ENCODE data around the gene ADARB2. TPM values are rescaled to one million over a fixed set of nuclear protein-coding genes. Genes with fewer than 3 reads are reported as not detected.

Gene ADARB2
- total and polyA plus RNA-seq, 10 of the 15 experiments (the other 5 are each of a cell fraction or from before 2014, with no cell fraction given): 0.02 to 4.1 (median 0.76) TPM

DNA sequence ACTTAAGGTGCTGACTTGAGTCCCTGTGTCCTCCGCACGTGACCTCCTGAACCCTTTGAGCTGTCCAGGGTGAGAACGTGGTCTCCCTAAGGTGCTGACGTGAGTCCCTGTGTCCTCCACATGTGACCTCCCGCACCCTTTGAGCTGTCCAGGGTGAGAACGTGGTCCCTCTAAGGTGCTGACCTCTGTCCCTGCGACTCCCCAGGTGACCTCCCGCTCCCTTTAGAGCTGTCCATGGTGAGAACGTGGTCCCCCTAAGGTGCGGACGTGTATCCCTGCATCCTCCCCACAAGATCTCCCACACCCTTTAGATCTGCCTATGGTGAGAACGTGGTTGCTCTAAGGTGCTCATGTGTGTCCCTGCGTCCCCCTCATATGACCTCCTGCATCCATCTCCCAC is 174.3 kb downstream of the ADARB2 start:
- H2AFZ ChIP-seq (ENCODE audit: control insufficient read depth, low read depth, low read length): no peak overlapping the region
- POLR2A ChIA-PET: no interaction called here
- no peaks in the 10 kb centered on the region for H3K27me3 ChIP-seq (replicated peaks in 1 of 2; ENCODE audit: control insufficient read depth in 2 of 2, insufficient read depth in 2 of 2, low read length in 1 of 2)
- ATAC-seq (no peak), DNase-seq (ENCODE audit: low read depth, low spot score) (no peak), FAIRE-seq (no peak)
- WGBS (ENCODE audit: insufficient coverage, insufficient replicate concordance, low lambda C conversion rate, missing lambda C conversion rate): 51% methylated on average over 13 of the region's 13 CpGs
- H3K4me3 ChIP-seq: no peak overlapping the region
- in situ Hi-C loops (cut with MboI) (no loop called here), intact Hi-C loops (cut with micrococcal nuclease; ENCODE audit: unreplicated experiment) (loop anchor here (10.0 kb wide), 1 partner anchor 138 kb away; no protein-coding TSS in a partner anchor)
- RAD21 ChIA-PET (ENCODE audit: unreplicated experiment): no interaction called here
- no peak overlapping the region for H3K4me2 ChIP-seq (ENCODE audit: control insufficient read depth, insufficient read depth)
- H3K9ac ChIP-seq (ENCODE audit: control insufficient read depth, insufficient read depth, low read length): no peak overlapping the region
- TF ChIP-seq NRF1 (conservative IDR thresholded peaks at IDR 0.05; ENCODE audit: low read depth, low read length) (no peak), LARP7 (IDR thresholded peaks at IDR 0.05) (no peak), SMAD5 (IDR thresholded peaks at IDR 0.05; ENCODE audit: low read depth) (no peak), HCFC1 (IDR thresholded peaks at IDR 0.05; ENCODE audit: low read length) (no peak), REST (IDR thresholded peaks at IDR 0.05; ENCODE audit: low read depth, low read length) (no peak), KAT2A (conservative IDR thresholded peaks at IDR 0.05; ENCODE audit: control insufficient read depth, low read depth, low read length) (no peak), ZBTB11 (CRISPR knock-in tag; IDR thresholded peaks at IDR 0.05) (no peak), MEF2A (IDR thresholded peaks at IDR 0.05; ENCODE audit: insufficient read depth, low read depth, low read length) (no peak)
- TF ChIP-seq, protein P1, sequence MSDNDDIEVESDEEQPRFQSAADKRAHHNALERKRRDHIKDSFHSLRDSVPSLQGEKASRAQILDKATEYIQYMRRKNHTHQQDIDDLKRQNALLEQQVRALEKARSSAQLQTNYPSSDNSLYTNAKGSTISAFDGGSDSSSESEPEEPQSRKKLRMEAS (IDR thresholded peaks at IDR 0.05; ENCODE audit: low read depth, low read length): no peak
- H3K79me2 ChIP-seq (ENCODE audit: control insufficient read depth, insufficient read depth, low read length): no peaks in the 10 kb centered on the region
- CTCF ChIA-PET: no interaction called here
- no peaks in the 10 kb centered on the region for H3K36me3 ChIP-seq (ENCODE audit: control insufficient read depth in 2 of 2, insufficient read depth in 2 of 2, low read length in 1 of 2)
- SMC1A ChIA-PET (ENCODE audit: uncharacterized antibody, unreplicated experiment): no interaction called here
- no peak overlapping the region for H3K27ac ChIP-seq (ENCODE audit: control insufficient read depth, insufficient read depth)
- peaks cover 4% of the 10 kb centered on the region; the same call in 1 of the 2 replicates for H3K4me1 ChIP-seq (ENCODE audit: control insufficient read depth, insufficient read depth, low read length)
- H4K20me1 ChIP-seq (ENCODE audit: control insufficient read depth, insufficient read depth): no peaks in the 10 kb centered on the region
- no TSS peak for BruUV-seq (replicated peaks)
- no peaks in the 10 kb centered on the region for H3K9me3 ChIP-seq (replicated peaks; ENCODE audit: control insufficient read depth, insufficient read depth, low read length)

Data from GM12878 (cell line).